Panc1 (cell line): ENCODE measurements around the gene STK4. TPM values are rescaled to one million over a fixed set of nuclear protein-coding genes. Genes with fewer than 3 reads are reported as not detected.

Source experiments
- ATAC-seq: fragments of 200-7000 bp; cut with Tn5 transposase; 2 replicates; pipeline ENCODE4 v1.9.1; 2020; ENCODE audit warnings: mild to moderate bottlenecking, moderate library complexity
- BruUV-seq: library from RNA; stranded (reverse); fragments of 400-500 nt; replicated peaks from 2 replicates; lab custom pipeline; 2021; lab: Mats Ljungman, UMichigan
- CTCF ChIA-PET: fragments of 300-600 bp; sonication (Branson Sonifier 250); formaldehyde crosslinking; loops from one replicate; lab custom pipeline; 2022; ENCODE audit warnings: antibody characterized with exemption; lab: Charles Lee
- POLR2A ChIA-PET: fragments of 300-600 bp; sonication (Branson Sonifier 250); formaldehyde crosslinking; loops from one replicate; lab custom pipeline; 2022; ENCODE audit warnings: antibody characterized with exemption; lab: Charles Lee
- DNase-seq: peaks from one replicate; pipeline ENCODE4 v3.0.0-alpha.2; 2010; ENCODE audit warnings: low read depth, low spot score
- H3K27ac ChIP-seq: 2 replicates; pipeline ENCODE4 v1.5.1; 2011; ENCODE audit warnings: mild to moderate bottlenecking, low read length, inconsistent platforms
- H3K27me3 ChIP-seq: fragments of 200-500 bp; sonication (Bioruptor generic); 2 replicates; pipeline ENCODE4 v1.6.0; 2014; ENCODE audit warnings: low read length, inconsistent platforms; ENCODE audit not compliant: control insufficient read depth, insufficient read depth
- H3K36me3 ChIP-seq: fragments of 200-500 bp; sonication (Bioruptor generic); 2 replicates; pipeline ENCODE4 v1.5.1; 2014; ENCODE audit warnings: inconsistent platforms, mild to moderate bottlenecking, low read length, moderate library complexity; ENCODE audit not compliant: control insufficient read depth, insufficient read depth
- H3K4me1 ChIP-seq: 2 replicates; pipeline ENCODE4 v1.5.1; 2011; ENCODE audit warnings: inconsistent platforms, mild to moderate bottlenecking, low read length, moderate library complexity; ENCODE audit not compliant: control insufficient read depth, insufficient read depth
- H3K4me3 ChIP-seq, 2 experiments: 2 replicates each; pipeline ENCODE4 v1.5.1; 2011 to 2012; ENCODE audit warnings: low read depth in 2 of 2, low read length in 2 of 2, mild to moderate bottlenecking in 2 of 2, inconsistent platforms in 1 of 2, moderate library complexity in 1 of 2
- H3K9me3 ChIP-seq: fragments of 200-500 bp; sonication (Bioruptor generic); 2 replicates; pipeline ENCODE4 v1.5.1; 2014; ENCODE audit warnings: low read depth, mild to moderate bottlenecking, inconsistent platforms, low read length, moderate library complexity; ENCODE audit not compliant: control insufficient read depth, insufficient read depth
- CTCF ChIP-seq: fragments of 450-650 bp; IDR thresholded peaks from 2 replicates; pipeline ENCODE4 v1.5.1; 2017; ENCODE audit warnings: mild to moderate bottlenecking
- POLR2AphosphoS5 ChIP-seq: IDR thresholded peaks from 2 replicates; pipeline ENCODE4 v1.6.1; 2012; ENCODE audit warnings: mild to moderate bottlenecking, low read depth, low read length, moderate library complexity
- REST ChIP-seq, 2 experiments: IDR thresholded peaks; 2 replicates each; pipeline ENCODE4 v1.6.1; 2011 to 2012; ENCODE audit warnings: low read depth in 2 of 2, control low read depth in 1 of 2, low read length in 1 of 2, mild to moderate bottlenecking in 1 of 2, moderate library complexity in 1 of 2; ENCODE audit not compliant: insufficient read depth in 1 of 2
- SIN3A ChIP-seq: IDR thresholded peaks from 2 replicates; pipeline ENCODE4 v1.6.1; 2012; ENCODE audit warnings: low read depth, mild to moderate bottlenecking, low read length, moderate library complexity, borderline replicate concordance; ENCODE audit not compliant: insufficient read depth
- TCF7L2 ChIP-seq: IDR thresholded peaks from 2 replicates; pipeline ENCODE4 v1.6.1; 2011; ENCODE audit warnings: mild to moderate bottlenecking, low read depth, low read length, inconsistent platforms
- in situ Hi-C: cut with HindIII; loops from 2 replicates; pipeline ENCODE4 v1.10.0; 2016; ENCODE audit warnings: low sequenced_read_pairs, low pct_unique_long_range_greater_than_20kb
- intact Hi-C: fragments of 100-400 bp; cut with micrococcal nuclease; formaldehyde crosslinking; loops from one replicate; pipeline ENCODE4 v1.10.0; 2022; ENCODE audit not compliant: unreplicated experiment
- total RNA-seq: library from RNA; stranded (reverse); gene quantifications from one replicate; pipeline ENCODE4 v1.2.1, GENCODE V29; 2021; ENCODE audit not compliant: unreplicated experiment

STK4 gene
- total RNA-seq, 1 experiment from 2014 or later: 50.2 TPM

GRCh38 chr20:44952731-44953130 is 13.6 kb upstream of the STK4 start:
- in situ Hi-C loops (no loop called here), intact Hi-C loops (no loop called here)
- no peaks in the 10 kb centered on the region for H3K9me3 ChIP-seq
- H3K27ac ChIP-seq: no peak overlapping the region
- H3K27me3 ChIP-seq: no peaks in the 10 kb centered on the region
- DNase-seq (no peak), ATAC-seq (no peak)
- H3K4me1 ChIP-seq: no peaks in the 10 kb centered on the region
- TF ChIP-seq REST (IDR thresholded peaks at IDR 0.05; ENCODE audit: insufficient read depth in 1 of 2, low read depth in 2 of 2, low read length in 1 of 2) (no peak), TCF7L2 (no peak), SIN3A (no peak), CTCF (no peak), POLR2AphosphoS5 (no peak)
- no peak overlapping the region for H3K4me3 ChIP-seq
- H3K36me3 ChIP-seq: peaks cover 48% of the 10 kb centered on the region
- ChIA-PET POLR2A (interaction anchor here (0.5 kb wide), 1 partner anchor 125 kb away, joined by 8 read pairs; no protein-coding TSS in a partner anchor), CTCF (no interaction called here)
- BruUV-seq: no TSS peak

GRCh38 chr20:44954211-44954610 is 12.1 kb upstream of the STK4 start:
- intact Hi-C loops (no loop called here), in situ Hi-C loops (no loop called here)
- Histone ChIP-seq H3K9me3 (no peaks in the 10 kb centered on the region), H3K27me3 (no peaks in the 10 kb centered on the region), H3K4me3 (no peak overlapping the region), H3K36me3 (peaks cover 35% of the 10 kb centered on the region), H3K27ac (no peak overlapping the region), H3K4me1 (peaks cover 8% of the 10 kb centered on the region)
- ChIA-PET POLR2A (interaction anchor here (0.6 kb wide), 1 partner anchor 442 kb away, joined by 9 read pairs; no protein-coding TSS in a partner anchor), CTCF (no interaction called here)
- no peak for ATAC-seq
- no peak for DNase-seq
- BruUV-seq: no TSS peak
- TF ChIP-seq TCF7L2: no peak
- no peak for TF ChIP-seq CTCF
- TF ChIP-seq SIN3A: no peak
- TF ChIP-seq POLR2AphosphoS5: no peak
- no peak for TF ChIP-seq REST (IDR thresholded peaks at IDR 0.05; ENCODE audit: insufficient read depth in 1 of 2, low read depth in 2 of 2, low read length in 1 of 2)
